ENCODE measurements around the gene YAE1.
A peak's percentile ranks its signal among the peaks of the same experiment; 100 is the strongest.
"Not testable (repeated sequence)": the region's sequence is repeated elsewhere in the genome, so short reads cannot be mapped to it uniquely, and the experiment has no call there.

Gene YAE1

GRCh38 chr7:39541511-39541910 is 24.7 kb upstream of the YAE1 start:
- TF ChIP-seq CTCF (IDR thresholded peaks at IDR 0.05; ENCODE audit: insufficient read depth, low read length, missing control alignments): no peak
- DNase-seq (ENCODE audit: low read depth, low spot score): no peak
- ChIA-PET POLR2A (no interaction called here), CTCF (no interaction called here)
- no peak overlapping the region for H3K4me3 ChIP-seq (ENCODE audit: low read depth, low read length)

- H3K4me3 ChIP-seq (ENCODE audit: low read depth, low read length); CTCF ChIA-PET; DNase-seq (ENCODE audit: low read depth, low spot score); POLR2A ChIA-PET: not testable (repeated sequence)
Measured at GRCh38 chr7:39544774-39545173, 21.4 kb upstream of the YAE1 start.

- TF ChIP-seq CTCF (IDR thresholded peaks at IDR 0.05; ENCODE audit: insufficient read depth, low read length, missing control alignments): no peak
- ChIA-PET POLR2A (no interaction called here), CTCF (no interaction called here)
- H3K4me3 ChIP-seq (ENCODE audit: low read depth, low read length): no peak overlapping the region
- no peak for DNase-seq (ENCODE audit: low read depth, low spot score)
Measured at GRCh38 chr7:39547336-39547735, 18.9 kb upstream of the YAE1 start.

- TF ChIP-seq CTCF (IDR thresholded peaks at IDR 0.05; ENCODE audit: insufficient read depth, low read length, missing control alignments): no peak
- CTCF ChIA-PET: no interaction called here
- no peak overlapping the region for H3K4me3 ChIP-seq (ENCODE audit: low read depth, low read length)
- POLR2A ChIA-PET: no interaction called here
- no peak for DNase-seq (ENCODE audit: low read depth, low spot score)
Measured at GRCh38 chr7:39550411-39550810, 15.8 kb upstream of the YAE1 start.

GRCh38 chr7:39553436-39553835 is 12.8 kb upstream of the YAE1 start:
- no peak overlapping the region for H3K4me3 ChIP-seq (ENCODE audit: low read depth, low read length)
- CTCF ChIA-PET: interaction anchor here (1.8 kb wide), 1 partner anchor 27 kb away, joined by 7 read pairs; no protein-coding TSS in a partner anchor
- POLR2A ChIA-PET: no interaction called here
- DNase-seq (ENCODE audit: low read depth, low spot score): no peak
- no peak for TF ChIP-seq CTCF (IDR thresholded peaks at IDR 0.05; ENCODE audit: insufficient read depth, low read length, missing control alignments)

GRCh38 chr7:39554583-39555165 is 11.5 kb upstream of the YAE1 start:
- TF ChIP-seq CTCF (IDR thresholded peaks at IDR 0.05; ENCODE audit: insufficient read depth, low read length, missing control alignments): no peak
- POLR2A ChIA-PET: interaction anchor here (0.7 kb wide), 1 partner anchor 12 kb away, joined by 3 read pairs; no protein-coding TSS in a partner anchor
- DNase-seq (ENCODE audit: low read depth, low spot score): peak; percentile 33
- CTCF ChIA-PET: interaction anchor here (1.0 to 1.8 kb wide), 2 partner anchors 26 to 191 kb away, joined by 3 to 7 read pairs; no protein-coding TSS in a partner anchor
- H3K4me3 ChIP-seq (ENCODE audit: low read depth, low read length): no peak overlapping the region

GRCh38 chr7:39557222-39557621 is 9.0 kb upstream of the YAE1 start:
- CTCF ChIA-PET: no interaction called here

More at GRCh38 chr7:39557222-39557621, 9.0 kb upstream of the YAE1 start:
- POLR2A ChIA-PET: no interaction called here
- TF ChIP-seq CTCF (IDR thresholded peaks at IDR 0.05; ENCODE audit: insufficient read depth, low read length, missing control alignments): no peak
- H3K4me3 ChIP-seq (ENCODE audit: low read depth, low read length): no peak overlapping the region
- no peak for DNase-seq (ENCODE audit: low read depth, low spot score)
